Duodenal mucosa (tissue), 2 donors: ENCODE data around the gene SEC14L5.
A peak's percentile ranks its signal among the peaks of the same experiment; 100 is the strongest.

Experiments used
- H3K27ac ChIP-seq: one replicate; pipeline ENCODE4 v1.7.0; 2013; ENCODE audit warnings: low read depth, low read length
- H3K27me3 ChIP-seq, 2 donors: one replicate each; pipeline ENCODE4 v1.7.0; 2013; ENCODE audit warnings: low read length in 2 of 2, control low read depth in 1 of 2; ENCODE audit not compliant: insufficient read depth in 2 of 2, control insufficient read depth in 1 of 2
- H3K36me3 ChIP-seq, 2 donors: one replicate each; pipeline ENCODE4 v1.7.0; 2013; ENCODE audit warnings: low read length in 2 of 2, control low read depth in 1 of 2; ENCODE audit not compliant: insufficient read depth in 2 of 2, control insufficient read depth in 1 of 2
- H3K4me1 ChIP-seq, 2 donors: one replicate each; pipeline ENCODE4 v1.7.0; 2013; ENCODE audit warnings: low read length in 2 of 2, control low read depth in 1 of 2; ENCODE audit not compliant: insufficient read depth in 2 of 2, control insufficient read depth in 1 of 2
- H3K4me3 ChIP-seq, 2 donors: one replicate each; pipeline ENCODE4 v1.7.0; 2013; ENCODE audit warnings: low read length in 2 of 2, low read depth in 1 of 2
- H3K9ac ChIP-seq, 2 donors: one replicate each; pipeline ENCODE4 v1.7.0; 2013; ENCODE audit warnings: low read length in 2 of 2, low read depth in 1 of 2
- H3K9me3 ChIP-seq, 2 donors: one replicate each; pipeline ENCODE4 v1.7.0; 2013; ENCODE audit warnings: low read length in 2 of 2, control low read depth in 1 of 2; ENCODE audit not compliant: control insufficient read depth in 1 of 2

The SEC14L5 gene

GRCh38 chr16:4957720-4958509 is at the start of gene SEC14L5:
SEC14L5 (plus strand) TSS chr16:4958330; CDS start chr16:4959324, 994 bp downstream.
- Histone ChIP-seq H3K27me3 (no peaks in the 10 kb centered on the region), H3K4me3 (peak within 1 kb of the TSS; percentile 72 to 75), H3K9ac (peak within 1 kb of the TSS; percentile 15 to 76), H3K36me3 (no peaks in the 10 kb centered on the region), H3K4me1 (peaks cover 3 to 7% of the 10 kb centered on the region in 2 donors), H3K27ac (peak within 1 kb of the TSS; percentile 60), H3K9me3 (no peaks in the 10 kb centered on the region)

DNA sequence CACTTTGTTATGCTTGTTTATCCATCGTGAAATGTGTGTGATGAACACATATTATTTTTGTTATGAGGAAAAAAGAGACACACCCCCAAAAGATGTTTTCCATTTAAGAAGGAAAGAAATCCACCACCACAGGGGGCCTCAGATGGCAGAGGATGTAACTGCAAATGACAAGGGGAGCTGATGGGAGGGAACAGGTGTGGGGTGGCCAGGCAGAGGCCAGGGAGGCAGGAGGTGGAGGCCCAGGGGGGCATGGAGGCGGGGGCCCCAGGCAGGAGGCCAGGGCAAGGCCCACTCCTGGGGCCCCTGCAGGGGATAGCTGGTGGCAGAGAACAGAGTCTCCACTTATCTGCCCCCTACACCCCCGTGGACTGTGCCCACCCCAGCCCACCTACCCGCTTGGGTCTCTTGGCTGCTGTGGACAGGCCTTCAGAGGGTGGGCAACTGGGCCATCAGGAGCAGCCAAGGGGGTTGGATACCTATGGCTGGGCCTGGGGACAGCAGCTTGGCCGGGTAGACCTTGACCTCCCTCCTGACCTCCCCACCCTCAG is 49.2 kb upstream of the SEC14L5 start:
- no peaks in the 10 kb centered on the region for H3K9me3 ChIP-seq
- no peak overlapping the region for H3K27ac ChIP-seq
- no peaks in the 10 kb centered on the region for H3K36me3 ChIP-seq
- no peak overlapping the region for H3K9ac ChIP-seq
- H3K4me1 ChIP-seq, result peaks cover 4 to 7% of the 10 kb centered on the region in 2 donors
- no peaks in the 10 kb centered on the region for H3K27me3 ChIP-seq
- no peak overlapping the region for H3K4me3 ChIP-seq

- H3K27ac ChIP-seq, result no peak overlapping the region
Observed at GRCh38 chr16:4909825-4910224, 48.3 kb upstream of the SEC14L5 start.

DNA sequence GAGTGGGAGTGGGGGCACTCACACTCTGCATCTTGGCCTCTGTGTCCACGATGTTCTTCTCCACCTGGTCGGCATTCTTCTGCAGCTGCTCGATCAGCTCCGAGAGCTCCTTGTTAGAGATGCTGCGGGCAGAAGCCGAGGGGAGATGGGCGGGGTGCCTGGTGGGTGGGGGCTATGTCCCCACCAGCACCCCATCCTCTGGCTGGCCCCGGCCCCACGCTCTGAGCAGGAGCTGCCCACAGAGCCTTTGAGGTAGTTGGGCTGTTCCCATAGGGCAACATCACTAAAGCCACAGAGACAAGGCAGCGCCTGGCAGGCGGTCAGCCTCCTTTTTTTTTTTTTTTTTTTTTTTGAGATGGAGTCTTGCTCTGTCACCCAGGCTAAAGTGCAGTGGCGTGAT is 47.3 kb upstream of the SEC14L5 start:
- no peaks in the 10 kb centered on the region for H3K9me3 ChIP-seq
- H3K27ac ChIP-seq, result no peak overlapping the region
- H3K4me1 ChIP-seq, result peaks cover 4 to 7% of the 10 kb centered on the region in 2 donors
- H3K36me3 ChIP-seq, result no peaks in the 10 kb centered on the region
- no peaks in the 10 kb centered on the region for H3K27me3 ChIP-seq
- H3K4me3 ChIP-seq, result no peak overlapping the region
- no peak overlapping the region for H3K9ac ChIP-seq

More at GRCh38 chr16:4909825-4910224, 48.3 kb upstream of the SEC14L5 start:
- Histone ChIP-seq H3K4me1 (peaks cover 4 to 7% of the 10 kb centered on the region in 2 donors), H3K9me3 (no peaks in the 10 kb centered on the region), H3K27me3 (no peaks in the 10 kb centered on the region), H3K9ac (no peak overlapping the region), H3K4me3 (no peak overlapping the region), H3K36me3 (no peaks in the 10 kb centered on the region)

DNA sequence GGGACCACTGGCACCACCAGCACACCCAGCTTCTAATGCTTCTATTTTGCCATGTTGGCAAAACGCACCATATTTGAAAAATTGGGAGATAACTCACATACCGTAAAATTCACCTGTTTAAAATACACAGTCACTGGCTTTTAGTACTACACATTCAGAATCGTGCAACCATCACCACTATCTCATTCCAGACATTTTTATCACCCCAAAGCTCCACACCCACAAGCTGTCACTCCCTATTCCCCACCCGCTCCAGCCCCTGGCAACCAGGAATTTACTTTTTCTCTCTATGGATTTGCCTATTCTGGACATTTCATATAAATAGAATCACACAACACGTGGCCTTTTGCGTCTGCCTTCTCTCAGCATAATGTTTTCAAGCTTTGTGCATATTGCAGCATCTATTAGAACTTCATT is 46.2 kb upstream of the SEC14L5 start:
- Histone ChIP-seq H3K9me3 (no peaks in the 10 kb centered on the region), H3K36me3 (no peaks in the 10 kb centered on the region), H3K27ac (no peak overlapping the region), H3K27me3 (no peaks in the 10 kb centered on the region), H3K4me1 (peaks cover 0 to 7% of the 10 kb centered on the region in 2 donors), H3K4me3 (no peak overlapping the region), H3K9ac (no peak overlapping the region)

GRCh38 chr16:4913130-4913773 is 44.9 kb upstream of the SEC14L5 start:
- Histone ChIP-seq H3K4me3 (no peak overlapping the region), H3K36me3 (no peaks in the 10 kb centered on the region), H3K4me1 (peaks cover 0 to 7% of the 10 kb centered on the region in 2 donors), H3K9me3 (no peaks in the 10 kb centered on the region), H3K27ac (no peak overlapping the region), H3K27me3 (no peaks in the 10 kb centered on the region), H3K9ac (no peak overlapping the region)

GRCh38 chr16:4913774-4914525 is 44.2 kb upstream of the SEC14L5 start:
- H3K36me3 ChIP-seq, result no peaks in the 10 kb centered on the region
- peaks cover 4 to 9% of the 10 kb centered on the region in 2 donors for H3K4me1 ChIP-seq

DNA sequence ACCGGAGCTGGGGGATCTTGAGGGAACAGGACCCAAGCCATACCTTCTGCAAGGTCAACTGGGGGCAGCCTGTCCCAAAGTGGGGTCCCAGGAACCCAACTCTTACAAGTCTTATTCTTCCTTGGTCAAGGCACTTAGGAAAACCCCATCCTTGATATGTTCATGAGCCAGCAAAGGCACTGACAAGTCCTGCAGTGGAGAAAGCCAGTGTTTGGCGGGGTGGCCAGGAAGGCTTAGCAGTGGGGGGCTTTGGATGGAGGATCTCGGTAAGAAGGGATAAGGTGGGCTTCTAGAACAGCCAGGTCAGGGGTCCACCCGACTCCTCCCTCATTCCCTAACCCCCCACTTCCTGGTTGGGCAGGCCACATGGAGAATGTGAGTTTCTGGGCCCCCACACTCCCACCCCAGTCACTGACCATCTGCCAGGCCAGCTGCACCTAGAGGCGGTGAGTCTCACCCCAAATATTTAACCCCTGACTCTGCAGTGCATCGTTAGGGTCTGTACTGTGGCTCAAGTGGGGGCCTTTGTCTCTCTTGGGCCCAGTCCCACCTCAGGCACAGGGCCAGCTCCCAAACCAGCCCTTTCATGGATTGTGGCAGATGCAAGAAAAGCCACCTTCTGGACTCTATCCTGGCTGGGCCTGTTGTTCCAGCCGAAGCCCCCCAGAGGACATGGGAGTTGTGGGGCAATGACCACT is 43.5 kb upstream of the SEC14L5 start:
- Histone ChIP-seq H3K27ac (no peak overlapping the region), H3K4me1 (peaks cover 4 to 10% of the 10 kb centered on the region in 2 donors), H3K9me3 (no peaks in the 10 kb centered on the region), H3K36me3 (no peaks in the 10 kb centered on the region), H3K4me3 (no peak overlapping the region), H3K9ac (no peak overlapping the region), H3K27me3 (no peaks in the 10 kb centered on the region)

More at GRCh38 chr16:4913774-4914525, 44.2 kb upstream of the SEC14L5 start:
- Histone ChIP-seq H3K9me3 (no peaks in the 10 kb centered on the region), H3K27ac (no peak overlapping the region), H3K4me3 (no peak overlapping the region), H3K27me3 (no peaks in the 10 kb centered on the region), H3K9ac (no peak overlapping the region)

DNA sequence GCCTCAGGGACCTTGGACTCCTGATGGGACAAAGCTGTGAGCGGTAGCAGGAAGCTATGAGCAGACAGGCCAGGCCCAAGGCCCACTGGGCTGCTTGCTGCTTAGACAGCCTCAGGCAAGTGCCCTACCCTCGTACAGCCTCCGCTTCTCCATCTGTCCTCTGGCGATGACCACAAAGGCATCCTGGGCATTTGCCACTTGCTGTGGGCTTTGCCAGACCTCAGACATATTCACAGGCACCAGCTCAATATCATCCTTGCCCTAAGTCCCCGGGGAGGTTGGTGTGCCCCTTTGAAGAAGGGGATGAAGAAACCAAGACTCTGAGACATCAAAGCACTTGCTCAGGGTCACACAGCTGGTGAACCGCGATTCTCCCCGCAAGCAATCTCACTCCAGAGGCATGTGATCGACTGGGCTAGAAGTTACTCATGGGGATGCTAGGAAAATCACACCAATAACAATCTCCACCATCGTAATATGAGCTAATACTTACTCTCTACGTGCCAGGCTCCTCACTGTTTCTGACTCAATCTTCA is 42.8 kb upstream of the SEC14L5 start:
- Histone ChIP-seq H3K9ac (no peak overlapping the region), H3K36me3 (no peaks in the 10 kb centered on the region), H3K27me3 (no peaks in the 10 kb centered on the region), H3K4me1 (peaks cover 4 to 10% of the 10 kb centered on the region in 2 donors), H3K27ac (no peak overlapping the region), H3K9me3 (no peaks in the 10 kb centered on the region), H3K4me3 (no peak overlapping the region)
